Kidney glomerular epithelial cell (primary cell): Measurements from ENCODE around the gene HES3.

Source experiments
- DNase-seq: peaks from one replicate; lab custom pipeline; 2025; lab: John Stamatoyannopoulos, UW

The HES3 gene

DNA sequence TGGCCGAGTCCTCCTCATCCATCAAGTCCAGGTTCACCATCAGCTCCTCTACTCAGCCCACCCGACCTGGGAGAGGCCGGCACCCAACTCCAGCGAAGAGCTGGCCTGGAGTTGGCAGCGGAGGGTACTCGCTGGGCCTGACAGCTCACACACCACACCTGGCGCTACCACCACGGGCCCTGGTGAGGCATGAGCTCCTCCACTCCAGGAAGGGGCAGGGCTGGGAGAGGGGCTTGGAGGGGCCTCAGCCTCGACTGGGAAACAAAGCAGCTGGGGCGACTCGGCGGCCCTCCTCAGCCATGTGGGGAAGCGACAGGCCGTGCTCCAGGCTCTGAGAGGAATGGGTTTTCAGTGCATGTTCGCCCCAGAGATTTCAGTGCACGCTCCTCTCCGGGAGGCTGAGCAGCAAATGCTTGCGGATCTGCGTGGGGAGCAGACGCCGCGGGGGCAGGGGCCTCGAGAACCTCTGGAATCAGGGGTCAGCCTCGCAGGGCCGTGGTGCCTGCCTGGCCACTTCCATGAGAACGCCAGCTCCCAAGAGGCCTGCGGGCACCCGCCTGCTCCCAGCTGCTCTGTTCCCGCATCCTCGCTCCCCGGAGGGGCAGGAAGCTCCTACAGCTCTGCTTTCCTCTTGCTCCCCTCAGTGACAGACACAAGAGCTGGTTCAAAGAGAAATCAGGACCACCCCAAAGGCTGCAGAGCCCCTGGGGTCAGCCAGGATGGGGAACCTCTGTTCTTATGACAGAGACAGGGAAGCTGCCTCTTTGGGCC, 35.8 kb downstream of the HES3 start:
- no peak for DNase-seq

DNA sequence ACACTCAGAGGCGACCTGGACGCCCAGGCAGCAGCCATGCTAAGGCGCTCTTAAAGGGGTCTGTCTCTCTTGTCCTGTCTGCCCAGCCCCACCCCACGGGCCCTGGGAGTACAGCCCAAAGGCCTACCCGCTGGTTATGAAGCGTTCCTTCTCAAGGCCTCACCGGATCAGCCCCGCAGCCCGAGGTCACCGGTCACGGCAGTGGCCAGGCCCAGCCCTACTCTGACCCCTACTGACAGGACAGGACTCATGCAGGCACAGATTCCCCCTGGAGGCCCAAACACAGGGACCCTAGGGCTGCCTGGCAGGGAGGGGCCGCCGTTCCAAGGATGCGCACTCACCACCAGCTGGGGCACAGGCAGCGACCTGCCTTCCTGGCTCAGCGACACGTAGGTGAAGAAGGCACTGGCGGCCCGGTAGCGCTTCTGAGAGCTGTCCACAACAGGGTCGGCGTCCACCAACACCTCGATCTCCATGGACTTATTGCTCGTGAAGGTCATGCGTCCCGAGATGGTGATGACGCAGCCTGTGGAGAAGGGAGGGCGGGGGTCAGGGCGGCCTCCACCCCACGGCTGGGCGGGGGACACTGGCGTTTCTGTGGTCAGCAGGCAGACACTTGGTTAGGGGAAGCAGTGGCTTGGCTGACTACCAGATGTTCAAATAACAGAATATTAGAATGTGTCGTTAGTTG, 36.9 kb downstream of the HES3 start:
- no peak for DNase-seq

- DNase-seq: no peak
Measured at GRCh38 chr1:6281511-6282402, 37.8 kb downstream of the HES3 start.

GRCh38 chr1:6282577-6283270, 38.7 kb downstream of the HES3 start:
- no peak for DNase-seq

GRCh38 chr1:6285336-6285735, 41.4 kb downstream of the HES3 start:
- no peak for DNase-seq

DNA sequence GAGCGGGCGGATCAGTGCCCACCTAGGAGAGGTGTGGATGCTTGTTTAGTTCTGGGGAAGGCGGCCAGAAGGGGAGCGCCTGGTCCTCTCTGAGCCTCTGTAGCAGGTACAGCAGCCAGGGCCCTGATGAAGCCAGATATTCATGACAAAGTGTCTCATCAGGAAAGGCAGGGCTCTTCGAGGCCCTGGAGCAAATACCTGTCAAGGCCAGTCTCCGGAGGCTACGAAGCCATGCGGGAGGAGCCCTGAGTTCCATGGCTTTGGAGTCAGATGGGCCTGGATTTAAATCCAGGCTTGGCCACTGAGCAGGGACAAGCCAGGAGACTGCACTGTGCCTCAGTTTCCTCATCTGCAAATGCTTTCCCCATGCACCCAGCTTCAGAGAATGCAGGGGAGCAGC, 42.3 kb downstream of the HES3 start:
- no peak for DNase-seq

DNA sequence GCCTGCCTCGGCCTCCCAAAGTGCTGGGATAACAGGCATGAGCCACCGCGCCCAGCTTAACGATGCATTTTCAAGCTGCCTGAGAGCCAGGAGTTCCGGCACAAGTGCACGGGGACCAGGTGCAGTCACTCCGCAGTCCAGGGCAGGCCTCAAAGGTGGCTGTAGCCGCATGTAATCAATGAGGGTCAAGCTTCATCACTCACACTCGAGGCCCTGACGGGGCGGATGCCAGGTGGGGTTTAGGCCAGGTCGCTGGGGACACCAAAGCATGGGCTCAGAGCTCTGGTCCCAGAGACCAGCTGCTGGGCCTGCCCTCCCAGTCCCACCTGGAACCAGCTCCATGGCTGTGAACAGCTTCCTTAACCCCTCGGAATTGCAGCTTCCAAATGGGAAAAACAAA, 43.0 kb downstream of the HES3 start:
- no peak for DNase-seq

DNA sequence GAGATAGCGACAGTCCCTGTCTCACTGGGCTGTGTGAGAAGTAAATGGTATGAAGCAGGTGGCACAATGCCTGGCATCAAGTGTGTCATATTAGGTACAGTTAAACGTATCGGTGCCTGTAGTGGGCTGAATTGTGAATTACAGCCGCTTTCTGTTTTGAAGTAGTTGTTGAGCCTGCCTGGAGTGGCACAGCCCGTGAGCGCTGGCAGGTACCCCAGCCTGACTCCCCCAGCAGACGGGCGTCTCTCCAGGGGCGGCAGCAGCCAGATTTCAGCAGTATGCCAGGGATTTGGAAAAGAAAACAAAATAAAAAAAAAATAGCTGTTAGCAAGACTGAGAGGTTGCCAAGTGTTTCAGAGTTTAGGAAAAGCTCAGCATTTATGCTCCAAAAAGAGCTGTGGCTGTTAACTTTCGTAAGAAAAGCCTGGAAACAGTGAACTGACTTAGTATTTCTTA, 43.5 kb downstream of the HES3 start:
- no peak for DNase-seq

DNA sequence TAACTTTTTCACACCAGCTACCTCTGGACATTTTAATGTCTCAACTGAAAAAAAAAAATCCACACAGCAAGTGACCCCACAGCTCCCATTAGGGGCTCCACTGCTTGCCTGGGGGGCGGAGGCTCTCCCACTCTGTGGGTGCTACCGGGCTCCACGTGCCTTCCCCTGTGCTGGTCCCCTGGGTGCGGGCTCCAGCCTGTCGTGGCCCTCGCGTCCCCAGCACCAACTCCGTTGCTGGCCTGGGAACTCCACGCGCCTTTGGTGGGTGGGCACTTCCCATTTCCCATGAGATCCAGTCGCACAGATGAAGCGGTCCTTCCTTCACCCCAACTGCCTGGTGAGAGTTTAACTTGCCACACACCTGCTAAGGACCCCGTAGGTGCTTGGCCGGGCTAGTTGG, 44.0 kb downstream of the HES3 start:
- no peak for DNase-seq

DNA sequence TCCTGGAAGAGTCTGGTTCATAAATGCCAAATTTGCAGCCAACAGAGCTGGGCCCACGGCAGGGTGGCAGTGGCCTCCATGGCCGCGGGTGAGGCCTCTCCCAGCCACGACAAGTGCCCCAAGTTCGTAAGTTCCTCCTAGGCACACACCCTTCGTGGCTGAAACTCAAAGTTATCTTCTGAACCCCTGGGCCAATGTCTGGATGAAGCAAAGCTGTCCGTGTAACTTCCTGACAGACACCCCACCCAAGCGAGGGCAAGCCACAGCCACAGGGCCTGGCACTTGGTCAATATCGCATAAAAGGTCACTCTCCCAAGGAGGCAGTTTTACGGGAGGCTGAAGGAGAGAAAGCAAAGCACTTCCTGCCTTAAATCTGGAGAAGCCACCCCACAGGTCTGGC, 44.7 kb downstream of the HES3 start:
- no peak for DNase-seq

GRCh38 chr1:6292102-6292501, 48.1 kb downstream of the HES3 start:
- DNase-seq: no peak

- no peak for DNase-seq
Measured at GRCh38 chr1:6294080-6294889, 50.3 kb downstream of the HES3 start.

GRCh38 chr1:6294890-6295556, 51.0 kb downstream of the HES3 start:
- DNase-seq: no peak
